ENCODE results near the gene FMN1.

Gene FMN1

DNA sequence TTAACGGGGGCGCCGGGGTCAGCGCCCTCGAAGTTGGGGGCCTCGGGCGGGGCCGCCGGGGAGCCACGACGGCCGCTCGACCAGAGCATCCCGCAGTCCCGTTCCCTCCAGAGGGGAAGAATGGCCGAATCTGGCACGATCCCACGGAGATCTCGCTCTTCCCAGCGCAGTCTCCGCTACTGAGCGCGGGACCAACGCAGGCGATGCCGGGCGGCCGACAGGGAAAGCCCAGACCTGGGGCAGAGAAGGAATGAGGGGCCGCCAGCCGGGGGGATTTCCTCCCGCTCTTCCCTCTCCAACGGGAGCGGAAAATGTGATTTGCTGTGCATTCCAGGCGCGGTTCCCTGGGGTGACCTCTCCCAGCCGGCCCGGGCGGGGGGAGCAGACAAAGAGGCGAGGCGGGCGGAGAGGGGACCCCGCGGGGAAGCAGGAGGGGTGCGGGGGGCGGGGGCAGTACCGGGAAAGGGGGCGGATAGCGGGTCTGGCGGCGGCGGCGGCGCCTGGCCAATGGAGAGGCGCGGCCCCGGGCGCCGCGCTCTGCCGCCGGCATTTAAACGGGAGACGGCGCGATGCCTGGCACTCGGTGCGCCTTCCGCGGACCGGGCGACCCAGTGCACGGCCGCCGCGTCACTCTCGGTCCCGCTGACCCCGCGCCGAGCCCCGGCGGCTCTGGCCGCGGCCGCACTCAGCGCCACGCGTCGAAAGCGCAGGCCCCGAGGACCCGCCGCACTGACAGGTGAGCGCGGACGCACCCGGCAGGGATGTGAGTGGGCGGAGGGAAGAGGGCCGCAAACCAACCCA lies 476.9 kb downstream of the FMN1 start, which contains the start of gene GREM1:
Gene GREM1, plus strand, starts transcription at position 579 of the 801 bp plus-strand sequence. CDS start 12,687 bp downstream, outside the sequence.
- Histone ChIP-seq H3K27ac (no peak within 1 kb of the TSS), H3K9ac (no peak within 1 kb of the TSS), H3K79me2 (no peaks in the 10 kb centered on the region), H3K4me1 (no peaks in the 10 kb centered on the region), H3K4me2 (ENCODE audit: low read length) (peak within 1 kb of the TSS; percentile 61), H3K36me3 (ENCODE audit: control insufficient read depth, insufficient read depth, low read length) (no peaks in the 10 kb centered on the region), H3K27me3 (ENCODE audit: control insufficient read depth, insufficient read depth, low read length) (peaks cover 8% of the 10 kb centered on the region), H3K9me3 (ENCODE audit: control insufficient read depth, low read length) (no peaks in the 10 kb centered on the region), H2AFZ (peak within 1 kb of the TSS; percentile 38), H3K4me3 (ENCODE audit: low read depth, low read length) (no peak within 1 kb of the TSS)
- TF ChIP-seq, protein P1, sequence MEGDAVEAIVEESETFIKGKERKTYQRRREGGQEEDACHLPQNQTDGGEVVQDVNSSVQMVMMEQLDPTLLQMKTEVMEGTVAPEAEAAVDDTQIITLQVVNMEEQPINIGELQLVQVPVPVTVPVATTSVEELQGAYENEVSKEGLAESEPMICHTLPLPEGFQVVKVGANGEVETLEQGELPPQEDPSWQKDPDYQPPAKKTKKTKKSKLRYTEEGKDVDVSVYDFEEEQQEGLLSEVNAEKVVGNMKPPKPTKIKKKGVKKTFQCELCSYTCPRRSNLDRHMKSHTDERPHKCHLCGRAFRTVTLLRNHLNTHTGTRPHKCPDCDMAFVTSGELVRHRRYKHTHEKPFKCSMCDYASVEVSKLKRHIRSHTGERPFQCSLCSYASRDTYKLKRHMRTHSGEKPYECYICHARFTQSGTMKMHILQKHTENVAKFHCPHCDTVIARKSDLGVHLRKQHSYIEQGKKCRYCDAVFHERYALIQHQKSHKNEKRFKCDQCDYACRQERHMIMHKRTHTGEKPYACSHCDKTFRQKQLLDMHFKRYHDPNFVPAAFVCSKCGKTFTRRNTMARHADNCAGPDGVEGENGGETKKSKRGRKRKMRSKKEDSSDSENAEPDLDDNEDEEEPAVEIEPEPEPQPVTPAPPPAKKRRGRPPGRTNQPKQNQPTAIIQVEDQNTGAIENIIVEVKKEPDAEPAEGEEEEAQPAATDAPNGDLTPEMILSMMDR (IDR thresholded peaks at IDR 0.05): no peak

DNA sequence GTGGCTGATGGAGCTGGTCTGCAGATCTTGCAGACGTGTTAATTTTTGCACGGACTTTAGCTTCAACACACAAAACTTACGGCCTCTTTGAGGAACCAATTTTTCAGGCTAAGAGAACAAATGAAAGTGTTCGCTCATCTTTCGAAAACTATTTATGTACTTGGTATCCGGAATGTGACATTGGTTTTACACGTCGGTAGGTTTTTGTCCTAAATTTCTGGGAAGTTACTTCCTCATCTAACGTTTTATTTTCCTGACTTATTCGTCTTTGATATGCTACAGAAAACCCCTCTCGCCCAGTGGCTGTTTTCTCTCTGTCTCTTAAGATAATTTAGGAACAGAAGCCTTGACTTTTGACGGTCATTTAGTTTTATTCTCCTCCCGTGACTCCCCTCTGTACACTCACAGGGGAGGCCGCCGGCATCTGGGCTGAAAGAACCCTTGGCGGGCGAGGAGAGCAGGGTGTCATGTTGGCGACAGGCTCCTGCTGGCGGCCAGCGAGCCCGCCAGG lies 477.5 kb downstream of the FMN1 start:
- Histone ChIP-seq H3K4me1 (no peaks in the 10 kb centered on the region), H2AFZ (peak overlapping the region; percentile 38), H3K36me3 (ENCODE audit: control insufficient read depth, insufficient read depth, low read length) (no peaks in the 10 kb centered on the region), H3K4me3 (ENCODE audit: low read depth, low read length) (no peak overlapping the region), H3K79me2 (no peaks in the 10 kb centered on the region), H3K27me3 (ENCODE audit: control insufficient read depth, insufficient read depth, low read length) (peaks cover 8% of the 10 kb centered on the region), H3K4me2 (ENCODE audit: low read length) (peak overlapping the region; percentile 22), H3K9ac (no peak overlapping the region), H3K27ac (no peak overlapping the region), H3K9me3 (ENCODE audit: control insufficient read depth, low read length) (no peaks in the 10 kb centered on the region)
- TF ChIP-seq, protein P1 (IDR thresholded peaks at IDR 0.05): no peak

DNA sequence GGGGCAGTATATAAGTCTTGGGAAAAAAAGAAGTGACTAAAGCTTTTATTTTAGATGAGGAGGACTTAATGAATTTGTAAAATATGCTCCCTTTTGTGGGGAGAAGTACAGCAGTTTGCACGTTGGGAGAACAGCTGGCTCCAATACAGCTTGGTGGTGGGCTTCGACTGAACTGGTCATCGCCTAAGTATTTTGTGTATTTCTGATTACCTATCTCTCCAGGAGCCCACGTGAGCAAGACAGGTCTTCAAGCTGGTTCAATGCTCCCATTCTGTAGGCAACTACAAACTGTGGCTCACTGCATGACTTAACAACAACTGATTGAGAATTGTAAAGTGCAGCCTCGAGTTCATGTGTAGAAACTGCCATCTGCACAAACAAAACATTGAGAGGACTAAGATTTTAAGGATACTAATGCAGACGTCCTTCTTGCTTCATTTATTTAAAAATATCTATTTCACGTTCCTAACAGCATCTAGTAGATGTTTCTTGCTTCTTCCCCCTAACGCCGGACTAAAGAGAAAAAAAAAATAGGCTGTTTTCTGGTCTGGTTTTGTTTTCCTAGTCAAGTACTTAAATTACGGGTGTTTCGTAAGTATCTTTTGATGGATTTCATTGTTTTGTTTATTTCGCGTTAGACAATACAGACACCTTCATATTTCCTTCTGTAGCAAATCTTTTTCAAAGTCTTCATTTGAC lies 478.1 kb downstream of the FMN1 start:
- no peak overlapping the region for H3K4me3 ChIP-seq (ENCODE audit: low read depth, low read length)
- H3K4me1 ChIP-seq: no peaks in the 10 kb centered on the region
- no peak overlapping the region for H3K27ac ChIP-seq
- H3K9me3 ChIP-seq (ENCODE audit: control insufficient read depth, low read length): no peaks in the 10 kb centered on the region
- no peaks in the 10 kb centered on the region for H3K36me3 ChIP-seq (ENCODE audit: control insufficient read depth, insufficient read depth, low read length)
- TF ChIP-seq, protein P1 (IDR thresholded peaks at IDR 0.05): no peak
- no peak overlapping the region for H3K9ac ChIP-seq
- H3K27me3 ChIP-seq (ENCODE audit: control insufficient read depth, insufficient read depth, low read length): peaks cover 8% of the 10 kb centered on the region
- no peak overlapping the region for H2AFZ ChIP-seq
- no peaks in the 10 kb centered on the region for H3K79me2 ChIP-seq
- no peak overlapping the region for H3K4me2 ChIP-seq (ENCODE audit: low read length)

Data from parathyroid adenoma (tissue), 2 donors.